ENCODE measurements around the gene RYR1. TPM values are rescaled to one million over a fixed set of nuclear protein-coding genes. Genes with fewer than 3 reads are reported as not detected.
A peak's percentile ranks its signal among the peaks of the same experiment; 100 is the strongest.
"Not testable (repeated sequence)": the region's sequence is repeated elsewhere in the genome, so short reads cannot be mapped to it uniquely, and the experiment has no call there.

RYR1 gene
- total RNA-seq, 6 experiments from 2014 or later: not detected

- TF ChIP-seq CTCF (IDR thresholded peaks at IDR 0.05): no peak
- Mint-ChIP-seq H3K4me1 (ENCODE audit: low read depth) (no peaks in the 10 kb centered on the region), H3K4me3 (no peak overlapping the region), H3K27me3 (ENCODE audit: insufficient read depth) (peaks cover 19% of the 10 kb centered on the region), H3K9me3 (peaks cover 8% of the 10 kb centered on the region; the same call in 1 of the 2 replicates), H3K36me3 (ENCODE audit: low read depth) (no peaks in the 10 kb centered on the region), H3K27ac (no peak overlapping the region)
- DNase-seq: no peak
These were observed 37.4 kb downstream of the RYR1 start for GRCh38 chr19:38470788-38471480.

GRCh38 chr19:38472725-38473124 lies 39.2 kb downstream of the RYR1 start:
- H3K36me3 Mint-ChIP-seq (ENCODE audit: low read depth); H3K27ac Mint-ChIP-seq: not testable (repeated sequence)

GRCh38 chr19:38473201-38473600 lies 39.7 kb downstream of the RYR1 start:
- TF ChIP-seq CTCF (IDR thresholded peaks at IDR 0.05): no peak
- H3K27me3 Mint-ChIP-seq (ENCODE audit: insufficient read depth): peaks cover 20% of the 10 kb centered on the region
- no peak overlapping the region for H3K27ac Mint-ChIP-seq
- no peaks in the 10 kb centered on the region for H3K4me1 Mint-ChIP-seq (ENCODE audit: low read depth)
- DNase-seq: no peak
- H3K9me3 Mint-ChIP-seq: no peaks in the 10 kb centered on the region
- H3K4me3 Mint-ChIP-seq: no peak overlapping the region
- no peaks in the 10 kb centered on the region for H3K36me3 Mint-ChIP-seq (ENCODE audit: low read depth)

More at GRCh38 chr19:38472725-38473124, 39.2 kb downstream of the RYR1 start:
- not testable (repeated sequence) for H3K4me1 Mint-ChIP-seq (ENCODE audit: low read depth); H3K9me3 Mint-ChIP-seq; H3K4me3 Mint-ChIP-seq; DNase-seq
- peaks cover 17% of the 10 kb centered on the region for H3K27me3 Mint-ChIP-seq (ENCODE audit: insufficient read depth)

GRCh38 chr19:38475176-38475575 lies 41.7 kb downstream of the RYR1 start:
- Mint-ChIP-seq H3K27ac (no peak overlapping the region), H3K27me3 (ENCODE audit: insufficient read depth) (peaks cover 22% of the 10 kb centered on the region), H3K36me3 (ENCODE audit: low read depth) (no peaks in the 10 kb centered on the region), H3K4me1 (ENCODE audit: low read depth) (no peaks in the 10 kb centered on the region), H3K9me3 (no peaks in the 10 kb centered on the region), H3K4me3 (no peak overlapping the region)
- no peak for TF ChIP-seq CTCF (IDR thresholded peaks at IDR 0.05)
- DNase-seq: no peak

GRCh38 chr19:38478273-38478971 lies 44.9 kb downstream of the RYR1 start:
- H3K4me1 Mint-ChIP-seq (ENCODE audit: low read depth): no peaks in the 10 kb centered on the region
- H3K27ac Mint-ChIP-seq: no peak overlapping the region
- H3K36me3 Mint-ChIP-seq (ENCODE audit: low read depth): no peaks in the 10 kb centered on the region
- no peaks in the 10 kb centered on the region for H3K9me3 Mint-ChIP-seq
- peaks cover 17% of the 10 kb centered on the region for H3K27me3 Mint-ChIP-seq (ENCODE audit: insufficient read depth)
- no peak overlapping the region for H3K4me3 Mint-ChIP-seq
- TF ChIP-seq CTCF (IDR thresholded peaks at IDR 0.05): peak; percentile 37; the same call in 1 of the 2 replicates
- DNase-seq: no peak

- no peak for TF ChIP-seq CTCF (IDR thresholded peaks at IDR 0.05)
- Mint-ChIP-seq H3K4me1 (ENCODE audit: low read depth) (no peaks in the 10 kb centered on the region), H3K36me3 (ENCODE audit: low read depth) (no peaks in the 10 kb centered on the region), H3K4me3 (no peak overlapping the region), H3K27ac (no peak overlapping the region), H3K27me3 (ENCODE audit: insufficient read depth) (peaks cover 20% of the 10 kb centered on the region), H3K9me3 (peaks cover 6% of the 10 kb centered on the region; the same call in 1 of the 2 replicates)
- DNase-seq: no peak
These were observed 49.0 kb downstream of the RYR1 start for GRCh38 chr19:38482496-38482895.

Measured in HFFc6 (cell line).